M059J (cell line): ENCODE results near the gene ELFN1. TPM values are rescaled to one million over a fixed set of nuclear protein-coding genes. Genes with fewer than 3 reads are reported as not detected.

Experiments used
- DNase-seq: peaks from one replicate; pipeline ENCODE4 v3.0.0-alpha.2; 2012; ENCODE audit warnings: low read depth
- total RNA-seq: library from RNA; depleted of rRNA; stranded (reverse); fragments of >200 nt; shearing (Covaris generic); gene quantifications from 2 replicates; pipeline ENCODE4 v1.2.3, GENCODE V29; 2014

The ELFN1 gene
- total RNA-seq, 1 experiment from 2014 or later, result not detected

- no peak for DNase-seq
Measured at GRCh38 chr7:1694611-1695511, 24.8 kb downstream of the ELFN1 start.

- no peak for DNase-seq
Measured at GRCh38 chr7:1695800-1696454, 25.9 kb downstream of the ELFN1 start.

GRCh38 chr7:1696671-1697498 is 26.8 kb downstream of the ELFN1 start:
- DNase-seq, result no peak

- DNase-seq, result no peak
Measured at GRCh38 chr7:1697499-1698125, 27.5 kb downstream of the ELFN1 start.

GRCh38 chr7:1698201-1698600 is 28.1 kb downstream of the ELFN1 start:
- no peak for DNase-seq

GRCh38 chr7:1698951-1699350 is 28.9 kb downstream of the ELFN1 start:
- DNase-seq, result no peak

- DNase-seq, result no peak
Measured at GRCh38 chr7:1700086-1700485, 30.0 kb downstream of the ELFN1 start.

GRCh38 chr7:1700536-1701333 is 30.7 kb downstream of the ELFN1 start:
- no peak for DNase-seq

GRCh38 chr7:1702652-1703051 is 32.6 kb downstream of the ELFN1 start:
- DNase-seq, result no peak

- DNase-seq, result no peak
Measured at GRCh38 chr7:1703441-1703840, 33.4 kb downstream of the ELFN1 start.

- no peak for DNase-seq
Measured at GRCh38 chr7:1703871-1704810, 34.1 kb downstream of the ELFN1 start.

- no peak for DNase-seq
Measured at GRCh38 chr7:1704811-1705738, 35.0 kb downstream of the ELFN1 start.

- no peak for DNase-seq
Measured at GRCh38 chr7:1705856-1706255, 35.8 kb downstream of the ELFN1 start.

GRCh38 chr7:1706381-1706720 is 36.3 kb downstream of the ELFN1 start:
- DNase-seq, result no peak

GRCh38 chr7:1706721-1707613 is 36.9 kb downstream of the ELFN1 start:
- DNase-seq, result no peak

GRCh38 chr7:1707756-1708595 is 37.9 kb downstream of the ELFN1 start:
- no peak for DNase-seq
